Endothelial cell (in vitro differentiated cells): ENCODE data around the gene MLLT3. TPM values are rescaled to one million over a fixed set of nuclear protein-coding genes. Genes with fewer than 3 reads are reported as not detected.

Source experiments
- DNase-seq: peaks from one replicate; pipeline ENCODE4 v3.0.0; 2021; ENCODE audit warnings: low spot score
- H3K27ac Mint-ChIP-seq: one replicate; pipeline ENCODE4 v1.8.0; 2021; ENCODE audit warnings: mixed read lengths, inconsistent platforms; ENCODE audit not compliant: unreplicated experiment
- H3K27me3 Mint-ChIP-seq: one replicate; pipeline ENCODE4 v1.8.0; 2021; ENCODE audit warnings: mild to moderate bottlenecking, moderate library complexity, mixed read lengths, inconsistent platforms; ENCODE audit not compliant: unreplicated experiment
- H3K36me3 Mint-ChIP-seq: one replicate; pipeline ENCODE4 v1.8.0; 2021; ENCODE audit warnings: mild to moderate bottlenecking, low read depth, mixed read lengths, inconsistent platforms; ENCODE audit not compliant: unreplicated experiment
- H3K4me1 Mint-ChIP-seq: one replicate; pipeline ENCODE4 v1.8.0; 2021; ENCODE audit warnings: mild to moderate bottlenecking, mixed read lengths, inconsistent platforms; ENCODE audit not compliant: unreplicated experiment
- H3K4me3 Mint-ChIP-seq: one replicate; pipeline ENCODE4 v1.8.0; 2021; ENCODE audit warnings: mild to moderate bottlenecking, mixed read lengths, inconsistent platforms; ENCODE audit not compliant: unreplicated experiment
- H3K9me3 Mint-ChIP-seq: one replicate; pipeline ENCODE4 v1.8.0; 2021; ENCODE audit warnings: mixed read lengths, inconsistent platforms; ENCODE audit not compliant: unreplicated experiment
- total RNA-seq: library from RNA; stranded (reverse); fragmentation: NEBNext Ultra II Directional; extraction: Animal tissue kit (Norgen Biotek cat#: 25700); gene quantifications from one replicate; pipeline ENCODE4 v1.2.1, GENCODE V29; 2021; ENCODE audit not compliant: unreplicated experiment
- TF ChIP-seq, protein P1 (sequence below): fragments of 200-600 bp; sonication (generic); IDR thresholded peaks from one replicate; pipeline ENCODE4 v1.5.0; 2021; ENCODE audit warnings: antibody characterized with exemption; ENCODE audit not compliant: unreplicated experiment

Gene MLLT3
- total RNA-seq, 1 donor from 2014 or later, result 25.2 TPM

DNA sequence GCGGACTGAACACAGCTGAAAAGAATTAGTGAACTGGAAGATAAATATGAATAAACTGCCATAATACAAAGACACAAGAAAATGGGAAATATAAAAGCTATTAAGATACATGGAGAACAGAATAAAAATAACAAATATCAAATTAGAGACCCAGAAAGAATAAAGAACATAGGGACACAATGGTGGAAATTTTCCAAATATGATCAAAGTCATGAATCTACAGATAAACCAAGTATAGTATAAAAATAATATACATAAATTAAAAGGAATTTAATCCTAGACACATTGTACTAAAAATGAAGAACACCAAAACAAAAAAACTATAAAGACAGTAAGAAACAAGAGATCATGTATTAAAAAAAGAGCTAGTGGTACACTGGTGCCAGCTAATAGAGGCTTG lies 194.9 kb downstream of the MLLT3 start:
- Mint-ChIP-seq H3K36me3 (no peaks in the 10 kb centered on the region), H3K4me1 (no peaks in the 10 kb centered on the region), H3K27ac (no peak overlapping the region), H3K27me3 (no peaks in the 10 kb centered on the region), H3K9me3 (no peaks in the 10 kb centered on the region), H3K4me3 (no peak overlapping the region)
- TF ChIP-seq, protein P1, sequence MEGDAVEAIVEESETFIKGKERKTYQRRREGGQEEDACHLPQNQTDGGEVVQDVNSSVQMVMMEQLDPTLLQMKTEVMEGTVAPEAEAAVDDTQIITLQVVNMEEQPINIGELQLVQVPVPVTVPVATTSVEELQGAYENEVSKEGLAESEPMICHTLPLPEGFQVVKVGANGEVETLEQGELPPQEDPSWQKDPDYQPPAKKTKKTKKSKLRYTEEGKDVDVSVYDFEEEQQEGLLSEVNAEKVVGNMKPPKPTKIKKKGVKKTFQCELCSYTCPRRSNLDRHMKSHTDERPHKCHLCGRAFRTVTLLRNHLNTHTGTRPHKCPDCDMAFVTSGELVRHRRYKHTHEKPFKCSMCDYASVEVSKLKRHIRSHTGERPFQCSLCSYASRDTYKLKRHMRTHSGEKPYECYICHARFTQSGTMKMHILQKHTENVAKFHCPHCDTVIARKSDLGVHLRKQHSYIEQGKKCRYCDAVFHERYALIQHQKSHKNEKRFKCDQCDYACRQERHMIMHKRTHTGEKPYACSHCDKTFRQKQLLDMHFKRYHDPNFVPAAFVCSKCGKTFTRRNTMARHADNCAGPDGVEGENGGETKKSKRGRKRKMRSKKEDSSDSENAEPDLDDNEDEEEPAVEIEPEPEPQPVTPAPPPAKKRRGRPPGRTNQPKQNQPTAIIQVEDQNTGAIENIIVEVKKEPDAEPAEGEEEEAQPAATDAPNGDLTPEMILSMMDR, result no peak
- DNase-seq, result no peak

GRCh38 chr9:20426019-20426418 lies 196.3 kb downstream of the MLLT3 start:
- H3K4me1 Mint-ChIP-seq, result no peaks in the 10 kb centered on the region
- H3K9me3 Mint-ChIP-seq, result no peaks in the 10 kb centered on the region
- no peak overlapping the region for H3K4me3 Mint-ChIP-seq
- no peak overlapping the region for H3K27ac Mint-ChIP-seq
- TF ChIP-seq, protein P1, result no peak
- H3K27me3 Mint-ChIP-seq, result no peaks in the 10 kb centered on the region
- H3K36me3 Mint-ChIP-seq, result no peaks in the 10 kb centered on the region
- DNase-seq, result no peak

DNA sequence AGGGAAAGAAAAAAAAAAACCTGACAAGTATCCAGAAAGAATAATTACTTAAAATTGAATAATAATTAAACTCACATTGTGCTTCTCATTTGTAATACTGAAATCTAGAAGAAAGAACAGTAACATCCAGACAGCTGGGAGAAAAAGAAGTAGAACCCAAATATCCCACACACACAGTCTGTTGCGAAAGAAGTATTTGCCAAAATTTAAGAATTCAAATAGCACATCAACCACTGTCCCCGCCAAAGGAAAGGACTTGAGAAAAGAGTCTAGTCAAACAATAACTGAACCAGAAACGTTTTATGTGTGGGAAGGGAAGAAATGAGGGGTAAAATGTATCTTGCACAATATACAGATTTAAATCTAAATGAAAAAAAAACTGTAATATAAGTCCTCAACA lies 202.8 kb downstream of the MLLT3 start:
- Mint-ChIP-seq H3K36me3 (no peaks in the 10 kb centered on the region), H3K4me1 (no peaks in the 10 kb centered on the region), H3K27me3 (no peaks in the 10 kb centered on the region), H3K9me3 (no peaks in the 10 kb centered on the region), H3K4me3 (no peak overlapping the region), H3K27ac (no peak overlapping the region)
- no peak for DNase-seq
- TF ChIP-seq, protein P1, result no peak

- TF ChIP-seq, protein P1, result no peak
- no peak overlapping the region for H3K27ac Mint-ChIP-seq
- no peak for DNase-seq
- no peaks in the 10 kb centered on the region for H3K4me1 Mint-ChIP-seq
- H3K36me3 Mint-ChIP-seq, result no peaks in the 10 kb centered on the region
- H3K27me3 Mint-ChIP-seq, result no peaks in the 10 kb centered on the region
- H3K4me3 Mint-ChIP-seq, result no peak overlapping the region
- H3K9me3 Mint-ChIP-seq, result no peaks in the 10 kb centered on the region
Observed at GRCh38 chr9:20418485-20418884, 203.8 kb downstream of the MLLT3 start.

DNA sequence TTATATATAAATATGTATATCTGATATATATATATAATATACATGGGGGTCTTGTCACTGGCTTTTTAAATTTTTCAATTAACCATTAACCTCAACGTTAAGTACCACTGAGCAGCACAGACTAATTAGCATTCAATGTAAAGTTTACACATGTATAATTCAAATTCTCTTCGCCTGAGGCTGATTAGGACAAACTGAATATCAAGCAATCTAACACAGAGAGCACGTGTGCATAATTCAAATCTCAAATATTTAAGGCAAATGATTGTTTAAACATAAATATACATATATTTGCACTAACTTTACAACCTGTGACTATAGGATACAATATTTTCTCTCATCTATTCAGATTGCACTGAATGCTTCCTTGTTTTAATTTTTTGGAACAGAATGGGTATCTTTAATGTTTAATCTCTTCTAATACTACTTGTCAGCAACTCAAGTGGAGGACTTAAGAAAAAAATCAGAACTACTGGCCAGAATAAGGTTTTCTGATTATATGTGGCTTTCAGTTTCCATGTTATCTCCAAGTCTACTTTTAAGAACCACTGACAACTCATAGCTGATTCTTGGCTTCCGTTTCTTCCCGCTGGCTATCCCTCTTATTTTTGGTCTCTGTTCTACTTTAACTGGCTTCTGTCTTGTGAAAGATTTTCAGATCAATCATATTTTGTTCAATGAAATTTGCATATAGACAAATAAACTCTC lies 204.8 kb downstream of the MLLT3 start:
- TF ChIP-seq, protein P1, result no peak

More for the DNA sequence above, 204.8 kb downstream of the MLLT3 start:
- H3K4me1 Mint-ChIP-seq, result no peaks in the 10 kb centered on the region
- no peak overlapping the region for H3K27ac Mint-ChIP-seq
- H3K27me3 Mint-ChIP-seq, result no peaks in the 10 kb centered on the region
- no peaks in the 10 kb centered on the region for H3K36me3 Mint-ChIP-seq
- H3K9me3 Mint-ChIP-seq, result no peaks in the 10 kb centered on the region
- H3K4me3 Mint-ChIP-seq, result no peak overlapping the region
- no peak for DNase-seq
